ENCODE measurements around the gene AGR2.
"Not testable (repeated sequence)": the region's sequence is repeated elsewhere in the genome, so short reads cannot be mapped to it uniquely, and the experiment has no call there.

AGR2 gene

DNA sequence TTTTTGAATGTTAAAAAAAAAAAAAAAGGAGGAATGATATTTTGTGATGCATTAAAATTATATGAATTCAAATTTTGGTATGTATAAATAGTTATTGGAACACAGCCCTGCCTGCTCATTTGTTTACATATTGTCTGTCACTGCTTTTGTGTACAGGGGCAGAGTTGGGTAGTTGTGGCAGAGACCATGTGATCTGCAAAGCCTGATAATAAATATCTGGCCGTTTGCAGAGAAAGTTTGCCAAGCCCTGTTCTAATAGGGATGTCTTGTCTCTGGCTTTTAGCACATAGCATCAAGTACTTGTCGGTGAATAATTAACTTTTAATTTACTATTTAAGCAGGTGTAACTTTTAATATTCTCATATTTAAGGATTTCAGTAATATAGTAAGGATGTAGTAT, 31.5 kb downstream of the AGR2 start:
- no peak for DNase-seq

DNA sequence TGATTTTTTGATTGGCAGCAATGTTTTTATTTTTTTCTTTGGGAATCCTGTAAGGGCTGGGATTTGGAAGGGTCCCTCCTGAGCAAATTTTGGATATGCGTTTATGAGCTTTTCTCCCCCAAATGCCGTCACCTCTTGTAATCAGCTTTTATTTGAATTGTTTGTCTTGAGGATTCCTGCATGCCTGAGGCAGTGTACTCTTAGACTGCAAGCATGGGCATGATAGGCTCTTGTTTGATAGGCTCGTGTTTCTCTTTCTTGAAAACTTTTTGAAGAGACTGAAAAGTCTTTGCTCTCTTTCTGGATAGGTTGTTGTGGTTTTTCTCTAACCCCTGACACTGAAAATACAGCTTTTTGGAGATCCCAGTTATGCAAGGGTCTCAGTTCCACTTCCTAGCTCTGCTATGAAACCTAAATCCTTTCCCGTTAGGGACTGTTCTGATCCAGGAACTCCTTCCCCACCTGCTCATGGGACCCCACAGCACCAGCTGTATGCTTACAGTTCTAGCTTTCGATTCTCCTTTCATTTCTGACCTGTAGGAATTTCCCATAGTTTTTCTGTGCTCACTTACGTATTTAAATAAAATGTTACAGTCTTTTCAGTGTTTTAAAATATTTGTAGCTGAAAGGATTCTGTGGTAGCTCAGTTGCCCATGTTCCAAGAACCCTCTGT, 34.0 kb downstream of the AGR2 start:
- DNase-seq, result no peak

DNA sequence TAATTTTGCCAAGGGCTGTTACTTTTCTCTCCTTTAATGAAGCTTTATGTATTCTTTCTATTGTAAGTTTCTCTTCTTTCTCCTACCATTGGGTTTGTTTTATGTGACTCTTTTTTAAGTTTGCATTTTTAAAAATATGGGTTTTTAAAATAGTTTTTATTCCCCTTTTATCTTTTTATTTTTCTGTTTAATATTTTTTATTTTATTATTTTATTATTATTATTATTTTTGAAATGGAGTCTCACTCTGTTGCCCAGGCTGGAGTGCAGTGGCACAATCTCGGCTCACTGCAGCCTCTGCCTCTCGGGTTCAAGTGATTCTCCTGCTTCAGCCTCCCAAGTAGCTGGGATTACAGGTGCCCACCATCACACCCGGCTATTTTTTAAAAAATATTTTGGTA, 34.8 kb downstream of the AGR2 start:
- not testable (repeated sequence) for DNase-seq

DNA sequence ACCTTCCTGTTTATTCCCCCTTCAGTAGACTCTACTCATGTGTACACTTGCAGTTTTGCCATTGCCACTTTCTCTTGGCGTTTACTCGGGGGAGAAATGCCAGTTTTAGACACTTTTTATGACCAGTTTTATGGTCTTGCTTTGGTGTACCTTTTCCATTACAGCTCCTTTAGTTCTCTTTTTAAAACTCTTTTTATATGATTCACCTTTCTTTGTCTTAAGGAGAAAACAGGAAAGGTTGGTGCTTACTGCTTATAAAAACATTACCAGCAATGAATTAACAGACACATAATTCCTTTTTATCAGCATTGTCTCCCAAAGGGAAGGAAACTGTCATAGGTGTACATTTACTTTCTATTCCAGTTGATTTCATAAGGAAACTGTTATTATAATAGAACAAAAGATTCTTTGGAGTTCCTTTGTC, 39.4 kb downstream of the AGR2 start:
- DNase-seq, result no peak

DNA sequence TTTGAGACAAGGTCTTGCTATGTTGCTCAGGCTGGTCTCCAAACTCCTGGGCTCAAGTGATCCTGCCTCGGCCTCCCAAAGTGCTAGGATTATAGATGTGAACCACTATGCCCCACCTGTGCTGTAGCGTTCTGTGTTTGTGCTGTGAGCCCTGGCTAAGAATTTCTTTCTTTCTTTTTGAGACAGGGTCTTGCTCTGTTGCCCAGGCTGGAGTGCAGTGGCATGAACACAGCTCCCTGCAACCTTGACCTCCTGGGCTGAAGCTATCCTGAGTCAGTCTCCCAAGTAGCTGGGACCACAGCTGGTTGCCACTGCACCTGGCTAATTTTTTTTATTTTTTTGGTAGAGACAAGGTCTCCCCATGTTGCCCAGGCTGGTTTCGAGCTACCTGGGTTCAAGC, 39.9 kb downstream of the AGR2 start:
- no peak for DNase-seq

DNA sequence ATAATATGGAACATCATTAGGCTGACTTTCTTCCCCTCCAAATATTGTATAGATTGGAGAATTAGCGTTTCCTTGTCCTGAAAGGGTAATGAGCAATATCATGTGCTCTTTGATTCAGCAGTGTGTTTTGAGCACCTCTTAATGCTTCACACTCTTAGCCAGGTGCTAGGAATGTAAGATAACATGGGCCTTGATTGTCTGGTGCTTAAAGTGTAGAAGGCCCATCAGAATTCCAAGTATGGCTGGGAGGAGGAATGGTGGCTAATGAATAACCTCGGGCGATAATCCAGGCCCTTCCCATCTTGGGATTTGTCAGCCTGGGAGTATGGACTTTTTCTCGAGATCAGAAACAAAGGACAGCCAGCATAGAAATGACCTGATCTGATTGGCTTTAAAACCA, 42.6 kb downstream of the AGR2 start:
- no peak for DNase-seq

DNA sequence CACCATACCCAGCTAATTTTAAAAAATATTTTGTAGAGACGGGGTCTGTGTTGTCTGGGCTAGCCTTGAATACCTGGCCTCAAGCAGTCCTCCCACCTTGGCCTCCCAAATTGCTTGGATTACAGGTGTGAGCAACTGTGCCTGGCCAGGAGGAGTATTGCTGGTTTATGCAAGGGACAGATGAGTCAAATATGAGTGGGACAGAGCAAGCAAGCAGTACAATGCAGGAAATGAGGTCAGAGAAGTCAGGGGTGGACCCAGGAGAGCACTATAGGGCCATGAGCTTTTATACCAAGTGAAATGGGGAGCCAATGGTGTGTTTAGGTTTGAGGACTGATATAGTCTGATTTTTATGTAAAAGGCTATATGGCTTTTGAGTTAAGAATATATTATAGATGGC, 45.0 kb downstream of the AGR2 start:
- DNase-seq, result no peak

DNA sequence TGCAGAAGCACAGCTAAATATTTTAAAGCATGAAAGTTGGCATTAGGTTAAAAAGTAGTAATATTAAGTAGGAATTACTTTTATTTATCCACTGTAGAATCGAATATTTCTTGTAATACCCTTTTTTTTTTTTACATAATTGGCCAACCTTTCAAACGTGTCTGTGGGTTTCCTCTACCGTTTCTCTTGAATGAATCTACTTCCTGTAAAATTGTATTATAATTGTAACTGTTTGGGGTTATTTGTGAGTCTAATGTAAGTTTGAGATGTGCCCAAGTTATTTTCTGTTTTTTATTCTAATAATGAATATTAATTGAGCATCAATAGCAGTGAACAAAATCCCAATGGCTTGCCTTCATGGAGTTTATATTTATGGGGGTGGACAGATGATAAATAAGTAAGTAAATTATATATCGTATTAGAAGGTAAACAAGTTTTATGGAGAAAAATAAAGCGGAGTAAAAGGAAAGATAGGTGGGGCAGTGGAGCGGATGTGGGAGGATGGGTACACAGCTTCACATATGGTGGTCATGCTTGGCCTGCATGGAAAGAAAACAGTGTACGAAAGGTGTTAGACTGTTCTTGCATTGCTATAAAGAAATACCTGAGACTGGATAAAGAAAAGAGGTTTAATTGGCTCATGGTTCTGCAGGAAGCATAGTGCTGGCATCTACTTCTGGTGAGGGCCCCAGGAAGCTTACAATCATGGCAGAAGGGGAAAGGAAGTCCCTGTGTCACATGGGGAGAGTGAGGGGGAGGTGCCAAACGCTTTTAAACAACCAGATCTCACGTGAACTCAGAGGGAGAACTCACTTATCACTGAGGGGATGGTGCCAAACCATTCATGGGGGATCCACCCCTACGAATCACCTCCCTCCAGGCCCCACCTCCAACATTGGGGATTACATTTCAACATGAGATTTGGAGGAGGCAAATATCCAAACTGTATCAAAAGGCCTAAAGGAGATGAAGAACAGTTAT, 45.9 kb downstream of the AGR2 start:
- DNase-seq, result no peak

DNA sequence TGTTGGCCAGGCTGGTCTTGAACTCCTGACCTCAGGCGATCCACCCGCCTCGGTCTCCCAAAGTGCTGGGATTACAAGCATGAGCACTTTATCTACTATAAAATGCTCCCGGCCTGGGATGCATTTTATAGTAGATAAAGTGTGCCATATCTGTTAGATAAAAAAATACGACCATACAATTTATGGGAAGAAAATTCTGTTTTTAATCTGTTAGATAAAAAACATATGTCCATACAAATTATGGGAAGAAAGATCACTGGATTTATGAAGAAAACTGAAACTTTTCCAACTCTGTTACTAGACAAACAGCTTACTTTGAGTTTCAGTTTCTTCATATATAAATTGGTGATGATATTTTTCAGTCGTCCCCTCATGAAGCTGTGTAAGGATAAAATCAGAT, 46.8 kb downstream of the AGR2 start:
- no peak for DNase-seq

DNA sequence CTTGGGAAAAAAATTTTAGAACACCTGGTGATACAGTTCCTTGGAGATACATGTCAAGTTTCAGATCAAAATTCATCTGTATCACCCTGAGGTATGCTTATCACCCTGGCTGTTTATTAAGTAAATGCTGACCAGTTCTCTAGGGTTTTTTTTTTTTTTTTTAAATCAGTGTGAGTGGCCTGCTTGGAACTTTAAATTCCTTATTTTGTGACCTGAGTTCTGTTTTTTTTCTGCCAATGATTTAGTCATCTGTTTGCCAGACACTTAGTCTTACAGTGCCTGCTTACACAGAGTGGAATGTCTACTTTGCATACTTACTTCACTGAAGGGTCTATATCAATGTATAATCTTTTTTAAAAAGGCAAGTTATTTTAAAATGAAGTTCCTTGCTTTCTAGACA, 49.4 kb downstream of the AGR2 start:
- DNase-seq, result no peak

DNA sequence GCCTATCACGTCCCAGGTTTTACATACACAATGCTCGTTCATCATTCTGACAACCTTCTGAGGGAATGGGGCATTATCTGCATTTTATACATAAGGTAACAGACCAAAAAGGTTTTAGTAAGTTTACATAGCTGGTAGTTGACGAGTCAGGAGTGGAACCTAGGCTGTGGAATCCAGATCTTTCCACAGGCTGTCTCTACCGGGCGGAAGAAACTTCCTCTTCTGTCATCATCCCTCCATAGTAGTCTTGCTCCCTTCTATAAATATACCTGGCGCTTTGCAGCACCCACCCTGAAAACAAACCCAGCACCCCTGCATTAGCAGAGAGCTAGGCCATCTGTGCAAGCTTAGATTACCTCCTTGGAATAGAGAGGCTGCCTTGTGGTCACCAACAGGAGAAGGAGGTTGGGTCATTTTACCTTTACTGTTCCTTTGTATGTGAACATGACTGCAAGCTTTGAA, 49.9 kb downstream of the AGR2 start:
- no peak for DNase-seq

DNA sequence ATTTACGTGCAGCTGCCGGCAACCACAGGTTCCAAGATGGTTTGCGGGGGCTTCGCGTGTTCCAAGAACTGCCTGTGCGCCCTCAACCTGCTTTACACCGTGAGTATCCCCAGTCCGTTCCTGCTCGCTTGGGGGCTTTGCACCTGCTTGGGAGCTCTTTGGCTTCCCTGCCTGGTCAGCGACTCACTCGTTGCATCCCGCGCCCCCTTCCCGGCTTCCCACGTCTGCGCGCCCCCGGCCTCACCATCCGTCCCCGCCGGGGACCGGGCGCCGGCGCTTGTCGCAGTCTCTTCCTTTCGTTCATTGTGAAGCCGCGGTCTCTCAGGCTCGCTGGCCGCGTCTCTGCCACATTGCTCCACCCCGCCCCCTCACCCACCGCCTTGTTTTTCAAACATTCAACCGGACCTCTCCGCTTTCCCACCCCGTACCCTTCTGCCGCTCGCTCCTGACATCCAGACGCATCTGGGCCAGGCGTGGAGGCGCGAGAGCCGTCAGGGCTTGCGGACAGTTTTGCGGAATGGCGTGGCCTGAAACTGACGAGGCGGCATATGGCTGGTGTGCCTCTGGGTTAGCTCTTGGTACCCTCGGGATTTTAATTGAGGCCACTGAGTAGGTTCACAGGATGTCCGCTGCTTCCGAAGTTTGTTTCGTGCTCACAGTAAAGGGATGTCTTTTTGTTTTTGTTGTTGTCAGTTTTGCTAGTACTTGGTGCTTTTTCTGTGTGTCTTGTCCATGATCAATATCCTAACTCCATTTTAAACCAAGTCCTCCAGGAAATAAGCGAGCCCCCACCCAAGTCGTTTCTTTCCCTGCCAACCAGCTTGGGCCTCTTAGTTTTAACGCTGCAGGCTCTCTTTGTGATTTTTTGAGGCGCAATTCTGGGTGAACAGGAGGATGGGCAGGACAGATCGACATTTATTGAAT, 50.6 kb downstream of the AGR2 start:
- no peak for DNase-seq

DNA sequence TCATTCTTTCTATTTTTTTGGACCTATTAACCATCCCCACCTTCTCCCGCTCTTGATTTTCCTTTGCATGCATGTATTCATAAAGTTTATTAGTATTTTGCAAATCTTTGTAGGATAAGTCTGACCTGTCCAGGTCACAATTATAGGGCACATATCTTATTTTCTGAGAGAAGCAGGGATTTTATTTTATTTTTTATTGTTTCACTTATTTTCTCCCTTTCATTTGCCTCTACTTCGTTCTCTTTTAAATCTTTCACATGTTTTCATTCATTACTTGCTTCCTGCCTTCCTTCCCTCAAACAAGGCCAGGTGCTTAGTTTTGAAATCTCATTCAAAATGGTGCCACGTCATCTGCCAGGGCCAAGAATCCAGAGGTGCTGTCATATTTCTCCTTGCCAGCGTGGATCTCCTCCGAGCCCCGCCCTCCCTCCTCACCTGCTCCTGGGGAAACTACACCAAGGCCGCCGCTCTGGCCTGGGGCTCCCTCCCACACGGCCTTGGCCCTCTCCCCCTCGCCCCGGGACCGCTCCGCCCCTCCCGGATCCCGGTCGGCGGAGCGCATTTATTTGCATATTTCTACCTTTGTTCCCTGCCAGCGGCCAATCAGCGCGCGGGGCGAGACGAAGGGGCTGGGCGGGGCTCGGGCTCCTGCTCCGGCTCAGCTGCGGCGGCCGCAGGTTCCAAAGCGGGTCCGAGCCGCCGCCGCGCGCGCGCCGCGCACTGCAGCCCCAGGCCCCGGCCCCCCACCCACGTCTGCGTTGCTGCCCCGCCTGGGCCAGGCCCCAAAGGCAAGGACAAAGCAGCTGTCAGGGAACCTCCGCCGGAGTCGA, 51.5 kb downstream of the AGR2 start, which contains the start of gene TSPAN13:
Gene TSPAN13 (plus strand): TSS at position 654 of the 830 bp plus-strand sequence. CDS start 213 bp downstream, outside the sequence.
- DNase-seq, result peak; percentile 49

DNA sequence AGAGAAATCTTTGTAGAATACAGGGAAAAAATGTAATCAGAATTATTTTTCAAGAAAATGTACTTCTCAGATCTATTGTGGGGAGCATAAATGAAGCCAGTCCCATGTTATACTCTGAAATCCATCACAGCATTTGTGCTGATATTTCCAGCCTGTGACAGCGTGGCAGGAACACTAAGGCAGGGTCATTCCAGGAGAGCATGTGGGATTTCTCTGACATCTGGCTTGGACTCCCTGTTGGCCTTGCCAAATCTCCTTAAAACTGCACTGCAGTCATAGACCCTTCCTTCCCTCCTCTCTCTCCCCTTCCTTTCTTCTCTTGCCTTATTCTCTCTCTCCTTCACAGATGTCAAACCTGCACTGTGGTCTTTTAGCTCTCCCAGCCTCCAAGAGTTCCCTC, 57.7 kb downstream of the AGR2 start:
- no peak for DNase-seq

DNA sequence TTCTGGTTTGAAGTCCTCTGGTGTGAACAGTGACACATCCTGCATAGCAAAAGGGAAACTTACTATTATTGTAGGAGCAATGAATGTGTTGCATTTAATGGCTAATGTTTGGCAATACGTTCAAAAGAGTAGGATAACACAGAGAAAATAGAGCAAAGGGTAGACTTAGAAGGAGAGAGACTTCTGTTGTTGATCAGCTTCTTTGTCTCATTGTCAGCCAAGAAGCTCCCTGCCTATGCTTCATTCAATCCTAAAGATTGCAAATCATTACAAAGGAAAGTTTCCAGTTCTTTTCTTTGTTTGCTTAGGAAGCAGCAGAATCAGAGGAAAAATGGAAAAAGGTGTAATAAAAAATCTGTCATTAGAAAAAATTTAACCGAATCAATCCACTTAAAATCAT, 59.2 kb downstream of the AGR2 start:
- no peak for DNase-seq

DNA sequence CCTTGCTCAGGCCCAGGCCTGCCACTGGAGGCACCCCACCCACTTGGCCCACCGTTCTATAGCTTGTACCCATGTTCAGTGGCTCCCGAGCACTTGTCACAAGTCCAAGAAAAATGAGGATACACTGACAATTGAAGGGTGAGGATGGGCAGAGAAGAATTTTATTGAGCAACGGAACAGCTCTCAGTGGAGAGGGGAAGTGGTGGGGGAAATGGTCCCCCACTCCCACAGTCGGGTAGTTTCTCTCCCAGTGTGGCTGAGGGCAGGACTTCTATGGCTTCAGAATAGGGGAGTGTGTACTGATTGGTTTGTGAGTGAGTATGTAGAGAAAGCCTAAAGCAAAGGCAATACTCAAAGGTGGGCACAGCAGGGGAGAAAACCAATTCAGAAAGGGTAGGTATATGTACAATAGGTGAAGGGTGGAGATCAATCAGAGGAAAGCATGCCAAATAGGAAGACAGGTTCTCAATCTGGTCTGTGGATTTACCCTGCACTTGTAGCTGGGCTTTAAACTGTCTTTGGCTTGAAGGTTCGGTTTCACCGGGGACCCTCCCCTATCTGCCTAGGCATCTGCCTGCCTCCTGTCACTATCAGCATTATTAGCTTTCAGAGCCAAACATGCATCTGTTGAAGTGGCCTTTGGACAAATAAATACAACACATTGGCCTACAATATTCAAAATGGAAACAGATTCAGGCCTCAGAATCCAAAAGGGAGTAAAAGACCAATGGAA, 60.1 kb downstream of the AGR2 start:
- no peak for DNase-seq

DNA sequence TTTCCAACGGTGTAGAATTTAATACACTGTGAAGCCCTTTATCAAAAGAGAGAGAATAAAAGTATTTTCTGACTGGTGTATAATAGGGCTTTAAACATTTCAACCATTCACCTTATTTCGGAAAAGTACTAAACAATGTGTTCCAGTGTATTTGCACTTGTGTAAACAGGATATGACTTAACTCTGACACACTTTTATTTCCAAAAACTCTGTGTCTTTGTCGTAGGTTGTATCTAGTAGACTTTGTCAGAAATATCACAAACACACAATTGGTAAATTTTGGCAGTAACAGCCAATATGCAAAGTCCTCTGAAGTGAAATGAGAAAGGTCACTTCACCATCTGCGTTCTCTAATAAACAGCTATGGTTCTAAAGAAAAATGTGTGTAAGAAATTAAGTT, 61.6 kb downstream of the AGR2 start:
- no peak for DNase-seq

DNA sequence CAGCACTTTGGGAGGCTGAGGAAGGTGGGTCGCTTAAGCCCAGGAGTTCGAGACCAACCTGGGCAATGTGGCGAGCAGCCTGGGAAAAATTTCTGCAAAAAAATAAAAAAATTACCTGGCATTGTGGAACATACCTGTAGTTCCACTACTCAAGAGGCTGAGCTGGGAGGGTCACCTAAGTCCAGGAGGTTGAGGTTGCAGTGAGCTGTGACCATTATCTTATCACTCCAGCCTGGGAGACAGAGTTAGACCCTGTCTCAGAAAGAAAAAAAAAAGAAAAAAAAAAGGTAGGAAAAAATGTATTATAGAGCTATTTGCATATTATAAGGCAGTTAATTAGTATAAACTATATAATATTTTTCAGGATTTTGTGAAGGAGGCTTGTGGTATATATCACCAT, 62.3 kb downstream of the AGR2 start:
- DNase-seq, result no peak
